CD1c-positive myeloid dendritic cell (primary cell): ENCODE results near the gene KIRREL3.

Experiments used
- DNase-seq: peaks from one replicate; pipeline ENCODE4 v3.0.0-alpha.2; 2016; ENCODE audit errors: extremely low spot score

KIRREL3 gene

GRCh38 chr11:126534141-126534805 lies 466.3 kb downstream of the KIRREL3 start:
- no peak for DNase-seq

DNA sequence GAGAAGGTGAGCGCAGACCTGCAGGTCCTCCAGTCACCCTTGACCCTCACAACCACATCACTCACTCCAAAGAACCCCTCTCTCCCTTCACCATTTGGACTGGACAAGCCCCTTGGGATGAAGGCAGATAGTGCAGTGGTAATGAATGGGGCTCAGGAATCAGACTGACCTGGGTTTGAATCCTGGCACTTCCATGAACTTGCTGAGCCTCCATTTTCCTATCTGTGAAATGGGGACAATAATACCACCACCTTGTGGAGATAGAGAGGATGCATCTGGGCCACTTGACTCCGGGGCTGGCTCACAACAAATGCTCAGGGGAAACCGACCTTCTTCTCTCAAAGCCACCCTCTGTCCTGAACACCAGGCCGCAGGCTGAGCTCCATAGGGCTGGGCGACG lies 467.0 kb downstream of the KIRREL3 start:
- DNase-seq, result no peak

- no peak for DNase-seq
Measured at GRCh38 chr11:126530416-126530815, 470.2 kb downstream of the KIRREL3 start.

DNA sequence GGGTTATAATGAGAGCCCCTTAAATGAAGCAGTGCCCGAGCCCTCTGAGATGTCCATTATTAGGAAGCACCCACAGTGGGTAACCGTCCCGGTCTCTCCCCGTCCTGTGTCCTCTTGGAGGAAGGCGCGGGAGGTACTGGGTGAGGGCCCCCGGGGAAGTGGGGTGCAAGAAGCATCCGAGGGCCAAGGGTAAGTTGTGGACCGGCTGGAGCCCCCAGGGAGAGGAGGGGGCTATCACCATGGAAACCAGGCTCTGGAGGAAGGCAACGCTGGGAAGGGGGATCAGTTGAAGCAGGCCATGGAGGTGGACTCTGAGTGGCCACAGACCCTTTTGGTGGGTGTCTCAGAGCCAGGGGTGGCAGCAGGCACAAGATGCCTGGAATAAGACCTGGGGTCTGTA lies 471.5 kb downstream of the KIRREL3 start:
- DNase-seq, result no peak

DNA sequence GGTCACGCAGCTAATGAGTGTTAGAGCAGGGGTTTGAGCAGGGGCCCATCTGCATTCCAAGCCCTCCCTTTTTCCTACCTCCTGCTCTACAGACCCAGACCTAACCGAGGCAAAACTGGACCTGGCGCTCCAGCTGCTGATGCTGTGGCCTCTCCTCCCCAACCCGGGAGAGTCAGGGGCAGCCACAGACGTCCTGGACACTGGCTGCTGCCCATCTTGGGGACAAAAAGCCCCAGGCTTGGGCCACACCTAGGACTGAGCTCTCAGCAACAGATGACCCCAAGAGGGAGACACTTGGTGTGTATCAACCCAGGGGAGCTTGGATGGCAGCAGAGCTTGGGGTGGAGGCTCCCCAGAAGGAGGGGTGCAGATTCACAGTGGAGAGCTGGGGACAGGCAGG lies 472.5 kb downstream of the KIRREL3 start:
- DNase-seq, result no peak

DNA sequence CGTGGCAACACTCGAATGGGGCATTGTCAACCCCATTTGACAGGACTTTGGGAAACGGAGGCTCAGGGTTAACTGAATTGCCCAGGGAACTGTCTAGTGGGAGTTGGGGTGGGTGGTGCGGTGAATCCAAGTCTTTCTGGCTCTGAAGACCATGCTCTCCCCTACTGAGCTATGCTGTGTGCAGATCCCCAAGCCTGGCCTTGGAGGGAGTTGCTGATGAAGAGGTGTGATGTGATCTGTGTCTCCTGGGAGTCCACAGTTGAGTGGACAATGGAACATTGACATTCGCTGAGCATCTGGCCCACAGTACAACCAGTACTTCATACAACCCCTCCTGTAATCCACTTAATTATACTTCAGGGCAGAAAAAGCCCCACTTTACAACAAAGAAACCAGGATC lies 472.9 kb downstream of the KIRREL3 start:
- DNase-seq, result no peak

GRCh38 chr11:126526471-126526870 lies 474.1 kb downstream of the KIRREL3 start:
- DNase-seq, result no peak

DNA sequence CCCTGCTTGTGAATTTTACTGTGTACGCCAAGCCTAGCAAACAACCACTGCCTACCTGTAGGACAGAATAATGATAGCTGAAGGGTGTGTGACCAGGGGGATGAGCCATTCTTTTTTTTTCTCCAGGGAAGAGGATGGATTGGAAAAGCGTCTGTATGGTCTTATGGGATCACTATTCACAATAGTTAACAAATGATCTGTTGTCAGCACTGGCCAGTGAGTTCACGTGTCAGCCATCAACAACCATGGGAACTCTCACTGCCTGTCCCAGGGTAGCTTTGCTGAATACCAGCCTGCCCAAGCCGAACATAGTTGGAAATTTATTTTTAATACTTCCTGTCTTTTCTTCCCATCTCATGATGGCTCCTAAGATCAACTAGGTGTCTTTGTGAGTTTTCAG lies 474.9 kb downstream of the KIRREL3 start:
- no peak for DNase-seq

DNA sequence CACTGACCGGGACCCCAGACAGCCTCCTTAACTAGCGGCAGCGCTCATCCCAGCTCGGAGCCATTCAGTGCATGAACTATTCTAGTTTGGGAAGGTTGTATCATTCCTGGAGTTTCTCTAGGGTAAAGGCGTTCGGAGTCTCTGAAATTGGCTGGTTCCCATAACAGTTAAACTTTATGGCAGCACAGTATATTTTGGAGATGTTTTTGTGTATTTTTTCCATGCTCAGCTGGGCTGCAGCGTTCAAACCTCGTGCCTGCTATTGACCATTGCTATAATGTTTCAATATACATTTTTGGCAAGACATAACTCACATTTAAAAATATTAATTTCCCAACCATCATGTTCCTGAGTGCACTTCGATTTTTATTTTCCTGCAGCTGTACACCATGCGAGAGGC lies 475.4 kb downstream of the KIRREL3 start:
- DNase-seq, result no peak

- no peak for DNase-seq
Measured at GRCh38 chr11:126523441-126524205, 476.9 kb downstream of the KIRREL3 start.

- DNase-seq, result no peak
Measured at GRCh38 chr11:126522606-126523005, 478.0 kb downstream of the KIRREL3 start.

DNA sequence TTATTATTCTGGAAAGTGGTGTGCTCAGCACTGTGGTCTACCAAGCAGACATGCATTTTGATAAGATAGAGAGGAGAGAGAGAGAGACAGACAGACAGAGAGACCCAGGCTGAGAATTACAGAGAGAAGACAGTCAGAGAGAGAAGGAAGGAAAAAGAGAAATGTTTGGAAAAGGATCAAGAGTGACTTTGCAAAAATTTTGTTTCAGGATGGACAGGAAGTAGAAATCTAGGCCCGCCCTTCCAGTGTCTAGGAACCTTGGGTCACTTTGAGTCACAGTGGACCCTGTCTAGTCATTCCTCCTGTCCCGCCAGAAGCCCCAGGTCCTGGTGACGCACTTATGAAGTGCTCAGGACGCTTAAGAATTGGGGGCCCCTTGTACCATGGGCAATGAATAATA lies 478.4 kb downstream of the KIRREL3 start:
- no peak for DNase-seq

DNA sequence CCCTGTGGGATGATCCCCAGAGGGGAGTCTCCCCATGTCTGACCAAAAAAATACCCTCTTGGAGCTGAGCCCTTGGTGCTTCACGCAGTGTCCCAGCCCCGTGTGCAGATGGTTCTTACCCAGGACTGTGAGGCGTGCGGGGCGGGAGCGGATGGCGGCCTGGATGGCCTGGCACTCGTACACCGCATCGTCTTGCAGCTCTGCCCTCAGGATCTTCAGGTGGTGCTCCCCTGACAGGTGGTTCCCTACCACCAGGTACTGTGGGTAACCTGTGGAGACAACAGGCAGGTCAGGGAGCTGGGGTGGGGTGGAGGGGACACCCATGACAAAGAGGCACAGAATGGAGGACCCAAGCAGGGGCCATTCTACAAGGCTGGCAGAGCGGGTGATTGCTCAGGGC lies 479.4 kb downstream of the KIRREL3 start:
- no peak for DNase-seq

DNA sequence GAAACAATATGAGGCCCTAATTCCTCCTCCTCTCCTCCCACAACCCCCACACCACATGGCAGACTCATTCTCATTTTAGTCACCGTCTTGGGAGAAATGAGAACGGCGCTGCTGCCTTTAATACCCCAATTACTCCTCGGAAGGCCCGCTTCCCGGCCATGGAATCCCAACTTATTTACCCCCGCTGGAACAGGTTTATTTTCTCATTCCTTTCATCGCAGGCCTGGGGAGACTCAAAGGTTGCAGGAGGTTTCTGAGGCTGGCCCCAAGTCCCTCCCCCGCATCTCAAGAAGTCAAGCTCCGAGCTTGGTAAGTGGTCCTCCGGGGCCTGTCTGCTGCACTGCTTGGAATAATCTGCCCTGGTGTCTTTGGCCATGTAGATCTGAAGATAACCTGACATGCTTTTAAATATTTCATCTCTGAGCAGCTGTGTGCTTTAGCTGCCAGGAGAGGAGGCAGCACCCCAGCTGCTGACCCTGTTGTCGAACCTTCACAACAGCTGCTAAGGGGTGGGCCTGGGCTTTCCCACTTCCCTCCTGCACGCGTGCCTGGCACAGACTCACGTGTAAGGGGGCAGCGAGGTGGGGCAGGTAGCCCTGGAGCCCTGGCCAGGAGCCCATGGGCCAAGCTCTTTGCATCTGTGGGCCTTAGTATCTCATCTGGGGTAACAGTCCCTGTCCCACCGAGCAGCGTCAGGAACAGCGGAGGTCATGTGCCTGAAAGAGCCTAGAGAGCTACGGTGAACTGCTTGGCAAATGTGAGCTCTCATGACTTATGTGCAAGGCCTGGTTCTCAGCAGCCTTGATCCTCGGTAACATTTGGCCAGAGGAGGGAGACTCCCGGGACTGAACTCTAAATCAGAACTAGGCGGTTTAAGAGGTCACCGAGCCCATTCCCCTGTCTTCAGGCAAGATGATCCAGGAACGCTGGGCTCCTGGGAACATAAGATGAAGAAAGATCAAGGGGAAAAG lies 480.5 kb downstream of the KIRREL3 start:
- DNase-seq, result no peak

GRCh38 chr11:126518972-126519690 lies 481.4 kb downstream of the KIRREL3 start:
- no peak for DNase-seq

GRCh38 chr11:126518071-126518971 lies 482.2 kb downstream of the KIRREL3 start:
- DNase-seq, result no peak

- no peak for DNase-seq
Measured at GRCh38 chr11:126515501-126515900, 485.1 kb downstream of the KIRREL3 start.

DNA sequence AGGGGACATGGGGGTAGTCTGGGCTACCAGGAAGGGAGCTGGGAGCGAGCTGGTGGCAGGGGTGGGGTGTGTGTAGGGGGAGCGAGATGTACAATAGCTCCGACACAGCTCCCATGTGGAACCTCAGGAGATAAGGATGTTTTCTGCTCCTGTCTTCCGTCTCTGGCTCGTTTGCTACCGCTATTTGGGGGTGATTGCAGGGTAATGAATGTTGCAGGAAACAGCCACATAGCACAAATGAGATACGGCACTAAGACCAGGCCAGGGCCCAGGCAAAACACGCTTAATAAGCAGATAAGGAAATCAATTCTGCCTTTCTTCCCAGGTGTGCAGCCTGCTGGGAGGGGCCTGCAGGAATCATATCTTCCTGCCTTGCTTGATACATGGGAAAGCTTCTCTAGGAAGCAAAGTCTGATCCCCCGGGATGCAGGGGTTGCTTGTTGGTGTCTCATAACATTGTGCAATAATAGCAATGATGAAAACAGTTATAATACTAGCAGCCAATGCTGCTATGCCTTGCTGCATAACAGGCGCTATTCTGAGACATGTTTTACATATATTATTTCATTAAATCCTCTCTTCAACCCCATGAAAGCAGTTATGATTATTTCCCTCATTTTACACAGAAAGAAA lies 486.4 kb downstream of the KIRREL3 start:
- no peak for DNase-seq

DNA sequence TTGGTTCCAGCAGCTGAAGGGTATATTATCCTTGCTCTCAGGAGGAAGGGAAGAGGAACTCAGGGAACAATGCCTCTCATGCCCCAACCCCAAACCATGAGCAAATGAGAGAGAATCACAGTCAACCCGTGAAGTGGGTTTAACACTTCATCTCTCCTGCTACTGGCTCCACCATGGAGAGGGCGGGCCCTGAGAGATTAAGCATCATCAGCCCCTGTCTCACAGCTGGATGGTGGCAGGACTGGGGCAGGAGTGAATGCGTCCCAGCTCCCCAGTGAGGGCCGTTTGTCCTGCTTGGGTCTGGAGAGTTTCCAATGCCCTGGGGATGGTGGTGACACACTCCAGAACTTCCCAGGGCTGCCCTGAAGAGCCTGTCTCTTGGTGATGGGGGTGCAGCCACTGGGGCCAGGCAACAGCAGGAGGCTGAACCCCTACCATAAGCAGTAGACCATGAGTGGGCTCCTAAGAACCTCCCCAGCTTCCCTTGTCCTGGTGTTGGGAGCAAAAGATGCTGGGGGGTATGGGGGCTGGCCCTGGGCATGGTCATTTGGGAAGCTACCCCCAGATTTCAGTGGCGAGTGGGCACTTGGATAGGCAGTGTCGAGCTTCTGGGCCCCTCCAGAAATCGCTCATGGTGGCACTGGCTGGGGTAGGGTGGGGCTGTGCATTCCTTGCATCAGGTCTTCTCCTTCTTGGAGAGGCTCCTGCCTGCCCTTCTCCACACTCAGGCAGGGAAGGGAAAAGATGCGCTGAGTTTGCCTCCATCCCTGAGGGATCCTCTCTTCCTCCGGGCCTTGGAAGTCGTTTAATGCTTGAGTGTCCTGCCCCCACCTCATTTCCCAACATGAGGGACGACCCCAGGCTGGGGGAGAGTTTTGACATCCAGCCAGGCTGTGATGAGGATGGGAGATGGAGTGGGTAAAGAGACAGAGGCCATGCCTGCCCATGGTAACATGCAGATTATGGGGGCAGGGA lies 487.5 kb downstream of the KIRREL3 start:
- DNase-seq, result no peak
